HTERT RPE-1 (cell line): ENCODE data around the gene NUDCD3.
"Not testable (repeated sequence)": the region's sequence is repeated elsewhere in the genome, so short reads cannot be mapped to it uniquely, and the experiment has no call there.

ENCODE experiments used
- in situ Hi-C: fragments of 300-500 bp; cut with MboI; formaldehyde crosslinking; loops from 4 replicates; pipeline ENCODE4 v1.14.3; 2020; ENCODE audit warnings: low sequenced_read_pairs

Gene NUDCD3

GRCh38 chr7:44518761-44519160, 28.3 kb upstream of the NUDCD3 start:
- in situ Hi-C loops, result no loop called here

- in situ Hi-C loops, result no loop called here
These were observed 26.7 kb upstream of the NUDCD3 start for GRCh38 chr7:44517175-44517574.

- in situ Hi-C loops, result no loop called here
These were observed 25.3 kb upstream of the NUDCD3 start for GRCh38 chr7:44515590-44516268.

DNA sequence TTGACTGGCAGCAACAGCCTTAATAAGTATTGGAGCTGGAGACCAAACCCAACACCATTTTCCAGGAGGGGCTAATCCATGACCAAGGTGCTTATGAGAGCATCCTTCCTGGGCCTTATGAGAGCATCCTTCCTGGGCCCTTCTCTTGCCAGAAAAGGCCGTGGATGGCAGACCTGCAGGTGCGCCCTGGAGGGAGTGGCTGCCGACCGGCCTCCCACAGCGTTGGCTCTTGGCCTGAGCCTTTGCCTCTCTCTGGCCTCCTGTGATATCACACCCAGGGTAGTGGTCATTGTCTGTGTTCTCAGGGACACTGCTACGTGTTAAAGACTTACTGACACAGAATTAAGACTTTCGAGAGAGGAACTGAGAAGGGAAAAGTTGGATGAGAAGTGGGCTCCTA, 22.3 kb upstream of the NUDCD3 start:
- in situ Hi-C loops, result no loop called here

DNA sequence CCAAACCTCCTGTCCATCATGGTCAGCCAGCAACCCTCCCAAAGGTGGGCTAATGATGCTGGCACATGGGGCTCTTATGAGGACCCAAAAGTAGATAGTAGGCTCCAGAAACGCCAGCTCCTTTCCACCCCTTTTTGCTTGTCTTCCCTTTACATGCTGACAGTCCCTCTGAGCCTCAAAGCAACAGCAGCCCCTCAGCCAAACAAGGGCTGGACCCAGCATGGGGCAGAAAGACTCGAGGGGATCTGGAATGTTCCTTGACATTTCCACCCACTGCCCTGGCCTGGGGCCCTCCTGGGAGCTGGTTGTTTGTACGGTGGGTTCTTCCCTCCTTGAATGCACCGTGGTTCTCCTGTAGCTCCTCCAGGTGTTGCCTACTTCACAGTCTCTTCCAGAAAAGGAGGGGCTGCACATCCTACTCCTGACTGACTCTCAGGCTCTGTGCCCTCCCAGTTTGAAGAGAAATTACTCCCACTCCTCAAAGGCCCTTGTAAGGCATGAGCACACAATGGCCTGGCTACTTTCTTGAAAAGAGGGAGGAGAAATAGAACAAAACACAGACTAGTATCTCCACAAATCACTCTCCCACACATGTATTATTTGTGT, 21.5 kb upstream of the NUDCD3 start:
- in situ Hi-C loops, result no loop called here

DNA sequence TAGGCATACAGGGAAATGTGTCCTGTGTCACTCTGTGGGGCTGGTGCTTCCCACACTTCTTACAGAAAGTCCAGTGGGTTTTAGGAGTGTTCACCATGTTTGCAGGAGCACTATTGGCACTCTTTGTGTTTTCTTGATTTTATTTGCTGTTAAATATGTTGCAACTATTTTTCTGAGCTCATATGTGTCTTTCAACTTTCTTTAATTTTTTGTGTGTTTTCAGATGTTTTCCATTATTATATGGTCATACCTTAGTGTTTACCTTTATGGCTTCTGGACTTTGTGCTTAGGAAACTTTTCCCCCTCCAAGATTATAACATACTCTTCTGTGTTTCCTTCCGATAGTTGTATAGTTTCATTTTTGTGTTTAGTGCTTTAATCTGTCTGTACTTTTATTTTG, 20.8 kb upstream of the NUDCD3 start:
- in situ Hi-C loops, result no loop called here

GRCh38 chr7:44508328-44509030, 18.0 kb upstream of the NUDCD3 start:
- in situ Hi-C loops, result no loop called here

DNA sequence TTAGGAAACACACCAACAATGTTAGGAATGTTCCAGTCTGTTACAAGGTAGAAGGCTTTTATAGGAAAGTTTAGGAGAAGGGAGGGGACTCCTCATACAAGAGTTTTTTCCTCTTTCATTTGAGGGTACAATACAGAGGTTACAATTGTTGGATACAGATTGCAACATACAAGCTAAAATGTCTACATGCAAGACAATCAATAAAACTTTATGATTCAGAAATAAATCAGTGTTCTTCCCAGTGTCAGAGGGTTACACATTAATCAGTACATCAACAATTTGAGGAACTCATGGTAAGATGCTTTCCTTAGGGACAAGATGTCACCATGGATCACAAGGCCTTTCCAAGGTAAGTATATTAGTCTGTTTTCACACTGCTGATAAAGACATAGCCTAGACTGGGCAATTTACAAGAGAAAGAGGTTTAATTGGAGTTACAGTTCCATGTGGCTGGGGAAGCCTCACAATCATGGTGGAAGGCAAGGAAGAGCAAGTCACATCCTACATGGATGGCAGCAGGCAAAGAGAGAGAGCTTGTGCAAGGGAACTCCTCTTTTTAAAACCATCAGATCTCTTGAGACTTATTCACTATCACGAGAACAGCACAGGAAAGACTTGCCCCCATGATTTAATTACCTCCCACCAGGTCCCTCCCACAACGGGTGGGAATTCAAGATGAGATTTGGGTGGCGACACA, 16.3 kb upstream of the NUDCD3 start:
- in situ Hi-C loops, result not testable (repeated sequence)

GRCh38 chr7:44505595-44505994, 15.1 kb upstream of the NUDCD3 start:
- in situ Hi-C loops, result no loop called here

GRCh38 chr7:44498230-44498954, 7.9 kb upstream of the NUDCD3 start:
- in situ Hi-C loops, result no loop called here

GRCh38 chr7:44497155-44498027, 6.9 kb upstream of the NUDCD3 start:
- in situ Hi-C loops, result no loop called here

DNA sequence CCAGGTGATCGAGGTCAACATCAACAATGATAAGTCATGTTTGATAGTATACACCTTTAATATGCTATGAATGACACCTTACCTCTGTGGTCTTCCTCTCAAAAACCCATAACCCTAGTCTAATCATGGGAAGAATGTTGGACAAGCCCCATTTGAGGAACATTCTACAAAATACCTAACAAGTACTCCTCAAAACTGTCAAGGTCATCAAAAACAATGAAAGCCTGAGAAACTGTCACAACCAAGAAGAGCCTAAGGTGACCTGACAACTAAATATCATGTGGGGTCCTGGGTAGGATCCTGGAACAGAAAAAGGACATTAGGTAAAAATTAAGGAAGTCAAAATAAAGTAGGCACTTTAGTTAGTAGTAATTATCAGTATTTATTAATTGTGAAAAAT, 5.9 kb upstream of the NUDCD3 start:
- in situ Hi-C loops, result no loop called here

DNA sequence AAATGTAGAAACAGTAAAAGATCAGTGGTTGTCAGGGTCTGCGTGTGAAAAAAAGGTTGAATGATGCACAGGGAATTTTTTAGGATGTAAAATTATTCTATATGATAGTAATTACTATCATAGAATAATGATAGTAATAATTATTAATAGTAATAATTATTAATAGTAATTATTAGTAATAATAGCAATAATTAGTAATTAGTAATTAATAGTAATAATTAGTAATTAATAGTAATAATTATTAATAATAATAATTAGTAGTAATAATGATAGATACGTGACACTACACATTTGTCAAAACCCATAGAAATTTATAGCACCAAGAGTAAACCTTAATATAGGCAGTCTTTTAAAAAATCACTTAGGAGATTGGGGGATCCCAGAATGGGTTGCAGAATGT, 4.5 kb upstream of the NUDCD3 start:
- in situ Hi-C loops, result no loop called here

DNA sequence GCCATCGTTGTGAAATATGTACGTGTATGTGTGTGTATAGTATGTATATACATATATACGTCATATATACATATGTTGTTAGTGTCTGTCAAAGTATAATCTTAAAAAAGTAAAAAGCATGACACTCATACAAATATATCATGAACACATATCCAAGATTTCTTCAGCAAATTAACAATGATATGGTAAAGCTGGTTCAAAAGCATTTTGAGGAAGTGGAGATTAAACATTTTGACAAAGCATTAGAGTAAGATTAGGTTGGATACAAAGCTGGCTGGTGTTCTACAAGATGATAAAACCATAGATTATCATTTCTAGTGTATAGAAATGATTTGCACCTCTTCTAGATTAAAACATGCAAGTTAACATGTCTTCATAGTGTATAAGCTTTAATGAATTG, 771 bp upstream of the NUDCD3 start:
- in situ Hi-C loops, result no loop called here

DNA sequence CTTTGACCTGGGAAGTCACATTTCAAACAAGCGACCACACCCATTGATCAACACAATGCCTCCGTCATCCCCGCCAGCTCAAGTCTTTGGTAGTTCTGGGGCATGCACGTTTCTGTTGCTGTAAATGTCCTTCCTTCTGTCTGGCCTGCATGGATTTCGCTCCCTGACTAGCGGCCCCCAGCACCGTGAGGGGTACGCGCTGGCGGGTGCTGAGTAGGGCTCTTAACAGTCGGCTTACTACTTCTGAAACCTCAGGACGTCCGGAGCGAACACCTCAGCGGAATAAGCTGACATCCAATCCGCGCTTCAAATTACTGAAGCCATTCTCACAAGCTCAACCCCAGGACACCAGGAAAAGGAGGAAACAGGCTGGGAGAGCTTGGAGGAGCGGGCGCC, 505 bp downstream of the NUDCD3 start:
- in situ Hi-C loops, result no loop called here

GRCh38 chr7:44488955-44489354, 1.5 kb downstream of the NUDCD3 start:
- in situ Hi-C loops, result no loop called here

DNA sequence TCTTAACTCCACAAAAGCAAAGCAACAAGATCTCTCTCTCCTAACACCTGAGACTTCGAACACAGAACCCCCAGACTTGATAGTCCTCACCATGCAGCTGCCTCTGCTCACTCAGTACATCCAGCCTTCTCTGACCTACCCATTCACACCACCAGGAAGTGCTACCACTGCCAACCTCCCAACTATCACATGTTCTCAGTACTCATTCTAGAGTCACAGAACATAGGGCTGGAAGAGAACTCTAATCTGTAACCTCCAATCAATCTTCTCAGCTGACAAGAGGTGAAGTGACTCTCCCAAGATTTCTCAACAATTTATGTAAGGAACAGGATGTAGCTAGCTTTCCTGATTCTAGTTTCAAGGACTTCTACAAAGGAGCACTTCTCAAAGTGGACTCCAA, 3.8 kb downstream of the NUDCD3 start:
- in situ Hi-C loops, result no loop called here

DNA sequence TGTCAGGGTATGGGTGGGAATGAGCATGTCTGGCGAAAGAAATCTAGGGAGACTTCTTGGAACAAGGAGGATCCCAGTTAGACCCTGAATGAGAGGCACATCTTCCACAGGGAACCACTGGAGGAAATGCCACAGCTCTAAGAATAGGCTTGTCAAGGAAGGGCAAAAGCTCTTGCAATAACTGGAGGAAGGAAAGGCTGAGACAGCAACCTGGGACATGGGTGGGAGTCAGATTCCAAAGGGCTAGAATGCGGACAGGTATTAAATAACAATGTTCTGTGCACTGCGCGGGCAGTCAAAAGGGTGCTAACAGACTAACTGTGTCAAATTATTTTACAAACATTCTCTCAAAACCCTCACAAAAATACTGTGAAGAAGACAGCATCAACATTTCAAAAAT, 4.5 kb downstream of the NUDCD3 start:
- in situ Hi-C loops, result no loop called here

- in situ Hi-C loops, result no loop called here
These were observed 5.8 kb downstream of the NUDCD3 start for GRCh38 chr7:44484482-44485313.
